HepG2 (cell line): ENCODE results near the gene ATP4A. TPM values are rescaled to one million over a fixed set of nuclear protein-coding genes. Genes with fewer than 3 reads are reported as not detected.

Source experiments
- ARID4A ChIP-seq: sonication (generic); formaldehyde crosslinking; IDR thresholded peaks from 2 replicates; pipeline ENCODE4 v1.5.0; 2020; ENCODE audit warnings: mild to moderate bottlenecking, missing genetic modification reagents, borderline replicate concordance
- CBFB ChIP-seq: sonication (generic); formaldehyde crosslinking; IDR thresholded peaks from 2 replicates; pipeline ENCODE4 v1.4.0; 2020; ENCODE audit warnings: missing genetic modification reagents
- CTCF ChIP-seq: sonication (generic); formaldehyde crosslinking; IDR thresholded peaks from 2 replicates; pipeline ENCODE4 v1.5.0; 2020; ENCODE audit warnings: mild to moderate bottlenecking, missing genetic modification reagents, moderate library complexity
- DR1 ChIP-seq: sonication (generic); formaldehyde crosslinking; IDR thresholded peaks from 2 replicates; pipeline ENCODE4 v1.8.0; 2021; ENCODE audit warnings: mild to moderate bottlenecking, missing genetic modification reagents, inconsistent platforms
- HMG20B ChIP-seq: conservative IDR thresholded peaks from 2 replicates; pipeline ENCODE4 v1.6.1; 2016; ENCODE audit warnings: missing genetic modification reagents, missing compliant biosample characterization
- KLF12 ChIP-seq: sonication (generic); formaldehyde crosslinking; IDR thresholded peaks from 2 replicates; pipeline ENCODE4 v1.4.0; 2020; ENCODE audit warnings: missing genetic modification reagents, borderline replicate concordance
- MIXL1 ChIP-seq: IDR thresholded peaks from 2 replicates; pipeline ENCODE4 v1.6.1; 2016
- MLX ChIP-seq: IDR thresholded peaks from 2 replicates; pipeline ENCODE4 v1.6.1; 2016
- PHF5A ChIP-seq: IDR thresholded peaks from one replicate; pipeline ENCODE4 v1.6.1; 2018; ENCODE audit warnings: low read depth, missing genetic modification reagents; ENCODE audit not compliant: unreplicated experiment
- PLRG1 ChIP-seq: fragments of 450-650 bp; conservative IDR thresholded peaks from 2 replicates; pipeline ENCODE4 v1.6.1; 2016
- RFX5 ChIP-seq: IDR thresholded peaks from 2 replicates; pipeline ENCODE4 v1.6.1; 2011; ENCODE audit warnings: low read depth, low read length, improper control_type of control experiment
- TBX2 ChIP-seq: sonication (generic); formaldehyde crosslinking; IDR thresholded peaks from 2 replicates; pipeline ENCODE4 v1.5.0; 2020; ENCODE audit warnings: missing genetic modification reagents, mild to moderate bottlenecking, borderline replicate concordance
- TEF ChIP-seq: sonication (generic); formaldehyde crosslinking; IDR thresholded peaks from 2 replicates; pipeline ENCODE4 v1.5.0; 2020; ENCODE audit warnings: missing genetic modification reagents
- TP53 ChIP-seq: sonication (generic); formaldehyde crosslinking; conservative IDR thresholded peaks from 2 replicates; pipeline ENCODE4 v1.4.0; 2020; ENCODE audit warnings: missing genetic modification reagents
- ZEB1 ChIP-seq: IDR thresholded peaks from 2 replicates; pipeline ENCODE4 v1.6.1; 2012; ENCODE audit warnings: mild to moderate bottlenecking, low read depth, inconsistent platforms; ENCODE audit not compliant: insufficient replicate concordance
- ZFP91 ChIP-seq: sonication (generic); formaldehyde crosslinking; IDR thresholded peaks from 2 replicates; pipeline ENCODE4 v1.9.0; 2022; ENCODE audit warnings: missing genetic modification reagents, mild to moderate bottlenecking, borderline replicate concordance
- ZNF207 ChIP-seq: fragments of 450-650 bp; IDR thresholded peaks from 2 replicates; pipeline ENCODE4 v1.6.1; 2016; ENCODE audit warnings: antibody characterized with exemption, borderline replicate concordance
- ZNF768 ChIP-seq: sonication (generic); formaldehyde crosslinking; IDR thresholded peaks from 2 replicates; pipeline ENCODE4 v1.4.0; 2020; ENCODE audit warnings: missing genetic modification reagents
- ZNF883 ChIP-seq: sonication (generic); formaldehyde crosslinking; IDR thresholded peaks from 2 replicates; pipeline ENCODE4 v1.5.1; 2020; ENCODE audit warnings: mild to moderate bottlenecking, missing genetic modification reagents; ENCODE audit errors: not compliant biosample characterization
- polyA plus RNA-seq, 8 experiments: library from polyadenylated mRNA; depleted of rRNA in 3 of 8; stranded (reverse) in 7 of 8; unstranded in 1 of 8; fragments of >200 nt; fragmentation: Illumina TruSeq in 4 of 8; extraction: Trizol in 4 of 8; gene quantifications; 2 replicates each; pipeline versions ENCODE4 v1.2.1 to v1.2.3, GENCODE V29; 2011 to 2016; ENCODE audit warnings: low read depth in 4 of 8, missing spikeins in 1 of 8, mixed read lengths in 1 of 8; ENCODE audit not compliant: insufficient read depth in 1 of 8
- total RNA-seq, 5 experiments: library from RNA; depleted of rRNA; stranded (reverse); fragments of >200 nt; fragmentation: Illumina TruSeq; extraction: Trizol; gene quantifications; 2 replicates each; pipeline ENCODE4 v1.2.3, GENCODE V29; 2016; ENCODE audit warnings: low read depth in 1 of 5

The ATP4A gene
- total and polyA plus RNA-seq, 2 of the 13 experiments (the other 11 are each of a cell fraction or from before 2014, with no cell fraction given): 0.08 to 0.11 TPM

- TF ChIP-seq ZEB1 (peak; percentile 3), HMG20B (CRISPR knock-in tag) (no peak), ZNF883 (CRISPR knock-in tag) (peak; percentile 6), ZNF207 (no peak), MLX (CRISPR knock-in tag) (peak; percentile 51; the same call in 1 of the 2 replicates), DR1 (CRISPR knock-in tag) (peak; percentile 50; the same call in 1 of the 2 replicates), RFX5 (peak; percentile 74; the same call in 1 of the 2 replicates), CTCF (CRISPR knock-in tag) (no peak), PHF5A (CRISPR knock-in tag) (no peak), MIXL1 (CRISPR knock-in tag) (no peak), PLRG1 (no peak), ARID4A (peak; percentile 97), TP53 (CRISPR knock-in tag) (no peak; the same call in 1 of the 2 replicates), ZFP91 (CRISPR knock-in tag) (peak; percentile 77; the same call in 1 of the 2 replicates), TBX2 (CRISPR knock-in tag) (peak; percentile 73), KLF12 (CRISPR knock-in tag) (peak; percentile 66; the same call in 1 of the 2 replicates), TEF (CRISPR knock-in tag) (0 out of 2 replicates have a peak, but pooled peaks have one; percentile 28), CBFB (CRISPR knock-in tag) (peak; percentile 55; the same call in 1 of the 2 replicates), ZNF768 (CRISPR knock-in tag) (peak; percentile 68)
Observed at GRCh38 chr19:35545001-35545854, 18.2 kb downstream of the ATP4A start, which contains the start of gene TMEM147 (continued).
